Parathyroid adenoma (tissue), 2 donors: ENCODE results near the gene TNS3.

Experiments used
- H2AFZ ChIP-seq: fragments of 300-600 bp; sonication (generic); one replicate; pipeline ENCODE4 v1.7.0; 2017; ENCODE audit warnings: antibody characterized with exemption, mild to moderate bottlenecking
- H3K27ac ChIP-seq: fragments of 300-600 bp; sonication (generic); one replicate; pipeline ENCODE4 v1.7.0; 2017
- H3K27me3 ChIP-seq: fragments of 300-600 bp; sonication (generic); one replicate; pipeline ENCODE4 v1.7.0; 2017; ENCODE audit warnings: low read length; ENCODE audit not compliant: control insufficient read depth, insufficient read depth
- H3K36me3 ChIP-seq: fragments of 300-600 bp; sonication (generic); one replicate; pipeline ENCODE4 v1.7.0; 2017; ENCODE audit warnings: low read length; ENCODE audit not compliant: control insufficient read depth, insufficient read depth
- H3K4me1 ChIP-seq: fragments of 300-600 bp; sonication (generic); one replicate; pipeline ENCODE4 v1.7.0; 2017; ENCODE audit warnings: control low read depth
- H3K4me2 ChIP-seq: fragments of 300-600 bp; sonication (generic); one replicate; pipeline ENCODE4 v1.7.0; 2017; ENCODE audit warnings: low read length
- H3K4me3 ChIP-seq: fragments of 300-600 bp; sonication (generic); one replicate; pipeline ENCODE4 v1.7.0; 2017; ENCODE audit warnings: low read depth, low read length
- H3K79me2 ChIP-seq: fragments of 300-600 bp; sonication (generic); one replicate; pipeline ENCODE4 v1.7.0; 2017; ENCODE audit warnings: control low read depth
- H3K9ac ChIP-seq: fragments of 300-600 bp; sonication (generic); one replicate; pipeline ENCODE4 v1.7.0; 2017; ENCODE audit warnings: mild to moderate bottlenecking
- H3K9me3 ChIP-seq: fragments of 300-600 bp; sonication (generic); one replicate; pipeline ENCODE4 v1.7.0; 2017; ENCODE audit warnings: low read length; ENCODE audit not compliant: control insufficient read depth
- TF ChIP-seq, protein P1 (sequence below): fragments of 300-600 bp; sonication (generic); IDR thresholded peaks from one replicate; pipeline ENCODE4 v1.7.0; 2017; ENCODE audit warnings: antibody characterized with exemption, mild to moderate bottlenecking
- donor health status: primary hyperparathyroidism.

The TNS3 gene

DNA sequence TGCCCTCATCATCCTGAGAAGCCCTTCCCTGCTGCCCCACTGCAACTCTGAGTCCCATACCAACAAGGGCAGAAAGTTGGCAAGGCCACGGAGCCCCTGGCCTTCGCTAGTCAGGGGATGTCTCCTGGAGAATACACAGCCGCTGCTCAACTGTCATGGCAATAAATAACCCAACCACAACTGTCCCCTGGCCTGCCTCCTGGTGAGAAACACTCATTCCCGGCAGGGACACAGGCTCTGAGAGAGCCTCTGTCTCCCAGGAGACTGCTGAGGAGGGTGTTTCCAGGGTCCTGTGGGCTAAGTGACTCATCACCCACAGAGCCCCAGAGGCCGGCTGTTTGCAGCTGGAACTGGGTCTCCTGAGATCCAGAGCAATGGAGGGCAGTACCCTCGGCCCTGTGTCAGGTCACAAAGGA lies 354.1 kb downstream of the TNS3 start:
- no peak overlapping the region for H3K9ac ChIP-seq
- TF ChIP-seq, protein P1, sequence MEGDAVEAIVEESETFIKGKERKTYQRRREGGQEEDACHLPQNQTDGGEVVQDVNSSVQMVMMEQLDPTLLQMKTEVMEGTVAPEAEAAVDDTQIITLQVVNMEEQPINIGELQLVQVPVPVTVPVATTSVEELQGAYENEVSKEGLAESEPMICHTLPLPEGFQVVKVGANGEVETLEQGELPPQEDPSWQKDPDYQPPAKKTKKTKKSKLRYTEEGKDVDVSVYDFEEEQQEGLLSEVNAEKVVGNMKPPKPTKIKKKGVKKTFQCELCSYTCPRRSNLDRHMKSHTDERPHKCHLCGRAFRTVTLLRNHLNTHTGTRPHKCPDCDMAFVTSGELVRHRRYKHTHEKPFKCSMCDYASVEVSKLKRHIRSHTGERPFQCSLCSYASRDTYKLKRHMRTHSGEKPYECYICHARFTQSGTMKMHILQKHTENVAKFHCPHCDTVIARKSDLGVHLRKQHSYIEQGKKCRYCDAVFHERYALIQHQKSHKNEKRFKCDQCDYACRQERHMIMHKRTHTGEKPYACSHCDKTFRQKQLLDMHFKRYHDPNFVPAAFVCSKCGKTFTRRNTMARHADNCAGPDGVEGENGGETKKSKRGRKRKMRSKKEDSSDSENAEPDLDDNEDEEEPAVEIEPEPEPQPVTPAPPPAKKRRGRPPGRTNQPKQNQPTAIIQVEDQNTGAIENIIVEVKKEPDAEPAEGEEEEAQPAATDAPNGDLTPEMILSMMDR = no peak

DNA sequence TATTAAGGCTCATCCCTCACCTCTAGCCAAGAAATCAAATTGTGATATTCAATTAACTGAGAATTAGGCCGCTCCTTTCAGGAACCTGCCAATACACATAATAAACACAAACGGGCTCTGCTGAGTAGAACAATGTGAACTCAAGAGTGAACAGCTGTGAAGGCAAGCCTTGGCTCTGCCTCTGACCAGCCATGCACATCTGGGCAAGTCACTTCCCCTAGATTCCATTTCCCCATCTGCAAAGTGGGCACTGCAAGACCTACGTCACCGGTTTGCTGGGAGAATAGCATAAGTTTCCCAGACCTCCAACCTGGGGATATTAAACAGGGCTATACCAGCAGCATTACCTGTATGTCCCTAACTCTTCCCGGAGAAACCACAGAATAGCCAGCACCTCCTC lies 355.2 kb downstream of the TNS3 start:
- no peaks in the 10 kb centered on the region for H3K4me1 ChIP-seq
- H3K27me3 ChIP-seq = no peaks in the 10 kb centered on the region
- H3K4me3 ChIP-seq = no peak overlapping the region
- no peak overlapping the region for H3K27ac ChIP-seq
- H3K9ac ChIP-seq = no peak overlapping the region
- no peak overlapping the region for H2AFZ ChIP-seq
- no peak overlapping the region for H3K4me2 ChIP-seq
- TF ChIP-seq, protein P1 = no peak
- no peaks in the 10 kb centered on the region for H3K79me2 ChIP-seq
- no peaks in the 10 kb centered on the region for H3K9me3 ChIP-seq
- H3K36me3 ChIP-seq = no peaks in the 10 kb centered on the region

More for the DNA sequence above, 354.1 kb downstream of the TNS3 start:
- Histone ChIP-seq H3K4me3 (no peak overlapping the region), H3K36me3 (no peaks in the 10 kb centered on the region), H3K4me1 (no peaks in the 10 kb centered on the region), H3K4me2 (no peak overlapping the region), H2AFZ (no peak overlapping the region), H3K27me3 (no peaks in the 10 kb centered on the region), H3K79me2 (no peaks in the 10 kb centered on the region), H3K27ac (no peak overlapping the region), H3K9me3 (no peaks in the 10 kb centered on the region)

DNA sequence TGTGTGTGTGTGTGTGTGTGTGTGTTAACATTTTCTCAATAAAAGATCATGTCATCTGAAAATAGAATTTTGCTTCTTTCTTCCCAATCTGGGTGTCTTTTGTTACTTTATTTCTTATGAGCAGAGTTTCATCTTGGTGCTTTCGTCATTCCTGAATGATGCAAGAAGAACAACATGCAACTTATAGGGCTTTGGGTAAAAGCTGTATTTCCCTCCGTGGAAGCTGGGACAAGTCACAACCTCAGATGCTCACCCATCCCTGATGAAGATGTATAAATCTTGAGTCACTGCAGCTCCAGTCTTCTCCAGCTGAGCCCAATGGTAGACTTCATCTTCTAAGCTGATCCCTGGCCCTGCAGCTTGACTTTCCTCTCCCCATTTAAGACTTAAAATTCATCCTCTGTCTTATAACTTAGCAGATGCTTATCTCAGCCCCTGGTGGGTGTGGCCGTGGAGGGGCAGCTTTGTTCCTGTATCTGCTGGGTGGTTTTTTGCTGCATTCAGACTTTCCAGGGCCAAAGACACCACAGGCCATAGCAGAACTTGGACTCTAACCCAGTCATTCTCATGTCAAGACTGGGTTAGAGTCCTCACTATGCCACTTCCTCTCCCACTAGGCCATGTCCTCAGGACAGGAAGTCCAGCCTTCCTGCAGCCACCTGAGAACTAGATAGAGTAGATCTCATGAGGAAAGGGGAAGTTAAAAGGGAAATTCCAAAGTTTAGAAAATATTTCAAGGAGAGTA lies 356.4 kb downstream of the TNS3 start:
- Histone ChIP-seq H3K79me2 (no peaks in the 10 kb centered on the region), H3K27ac (no peak overlapping the region), H3K4me3 (no peak overlapping the region), H3K4me2 (no peak overlapping the region), H3K27me3 (no peaks in the 10 kb centered on the region), H3K36me3 (no peaks in the 10 kb centered on the region), H3K9me3 (no peaks in the 10 kb centered on the region), H3K9ac (no peak overlapping the region), H2AFZ (no peak overlapping the region), H3K4me1 (no peaks in the 10 kb centered on the region)
- TF ChIP-seq, protein P1 = no peak
